Hematopoietic multipotent progenitor cell treated with erythropoietin and hydrocortisone succinate and interleukin-3 and kit ligand, for 4 days (in vitro differentiated cells): ENCODE measurements around the gene DEFB113.

ENCODE experiments used
- DNase-seq: peaks from one replicate; pipeline ENCODE4 v3.0.0-alpha.2; 2015

Gene DEFB113

GRCh38 chr6:49934770-49935169 lies 34.7 kb downstream of the DEFB113 start:
- DNase-seq = no peak

GRCh38 chr6:49933526-49933925 lies 35.9 kb downstream of the DEFB113 start:
- no peak for DNase-seq

GRCh38 chr6:49929340-49929739 lies 40.1 kb downstream of the DEFB113 start:
- DNase-seq = no peak

- no peak for DNase-seq
Observed at GRCh38 chr6:49923826-49924225, 45.6 kb downstream of the DEFB113 start.

GRCh38 chr6:49919935-49920644 lies 49.3 kb downstream of the DEFB113 start:
- no peak for DNase-seq

- DNase-seq = no peak
Observed at GRCh38 chr6:49919261-49919660, 50.2 kb downstream of the DEFB113 start.

- no peak for DNase-seq
Observed at GRCh38 chr6:49918787-49919186, 50.6 kb downstream of the DEFB113 start.
